ENCODE results near the gene FGFBP2. TPM values are rescaled to one million over a fixed set of nuclear protein-coding genes. Genes with fewer than 3 reads are reported as not detected.
A peak's percentile ranks its signal among the peaks of the same experiment; 100 is the strongest.

FGFBP2 gene, protein sequence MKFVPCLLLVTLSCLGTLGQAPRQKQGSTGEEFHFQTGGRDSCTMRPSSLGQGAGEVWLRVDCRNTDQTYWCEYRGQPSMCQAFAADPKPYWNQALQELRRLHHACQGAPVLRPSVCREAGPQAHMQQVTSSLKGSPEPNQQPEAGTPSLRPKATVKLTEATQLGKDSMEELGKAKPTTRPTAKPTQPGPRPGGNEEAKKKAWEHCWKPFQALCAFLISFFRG
- total RNA-seq = 10 to 100 TPM; 11.5 to 24.4 (median 15.8) TPM
- 68.5 TPM for total RNA-seq (2013)
- total RNA-seq = 0.34 to 49.6 (median 5.8) reads per million in 29 experiments

GRCh38 chr4:15963001-15963451 is at the start of gene FGFBP2:
FGFBP2 (minus strand) TSS chr4:15963175; CDS start chr4:15963129, 46 bp downstream.
- POLR2A ChIA-PET = no interaction called here
- Mint-ChIP-seq H3K4me3 (peak within 1 kb of the TSS; percentile 55 to 75 (median 59)), H3K9me3 (peaks cover 3 to 4% (median 3%) of the 10 kb centered on the region in 3 donors), H3K27me3 (peaks cover 4 to 7% of the 10 kb centered on the region in 2 donors), H3K27ac (peak within 1 kb of the TSS; percentile 56 to 66), H3K36me3 (no peaks in the 10 kb centered on the region), H3K4me1 (peaks cover 15 to 22% (median 18%) of the 10 kb centered on the region in 3 donors)
- H3K4me1 ChIP-seq (ENCODE audit: control insufficient read depth in 1 of 2, extremely low read depth in 1 of 2, insufficient read depth in 2 of 2, low read length in 2 of 2) = peaks cover 22 to 30% of the 10 kb centered on the region in 2 experiments
- no peaks in the 10 kb centered on the region for H3K36me3 ChIP-seq (ENCODE audit: control insufficient read depth in 2 of 2, extremely low read depth in 1 of 2, insufficient read depth in 1 of 2, low read length in 1 of 2)
- DNase-seq (peak; percentile 15 to 80 (median 63)), ATAC-seq (replicated peaks in 1 of 4) (peak; percentile 78 to 88 (median 85))
- H3K9me3 ChIP-seq = no peaks in the 10 kb centered on the region
- 30% methylated on average over 5 of the region's 9 CpGs for WGBS (ENCODE audit: insufficient coverage)
- peaks cover 0 to 2% of the 10 kb centered on the region in 2 experiments for H3K27me3 ChIP-seq (replicated peaks in 1 of 2; ENCODE audit: control insufficient read depth in 2 of 2, extremely low read depth in 1 of 2, insufficient read depth in 2 of 2, low read length in 1 of 2)
- H3K27ac ChIP-seq (ENCODE audit: low read length) = peak within 1 kb of the TSS; percentile 60
- CTCF ChIA-PET = interaction anchor here (0.6 to 1.6 kb wide), 7 partner anchors 32 to 302 kb away, joined by 3 to 5 read pairs (median 3); no protein-coding TSS in a partner anchor
- H3K4me3 ChIP-seq (ENCODE audit: control insufficient read depth in 1 of 2, extremely low read depth in 1 of 2, low read length in 1 of 2) = peak within 1 kb of the TSS; percentile 39 to 54

DNA sequence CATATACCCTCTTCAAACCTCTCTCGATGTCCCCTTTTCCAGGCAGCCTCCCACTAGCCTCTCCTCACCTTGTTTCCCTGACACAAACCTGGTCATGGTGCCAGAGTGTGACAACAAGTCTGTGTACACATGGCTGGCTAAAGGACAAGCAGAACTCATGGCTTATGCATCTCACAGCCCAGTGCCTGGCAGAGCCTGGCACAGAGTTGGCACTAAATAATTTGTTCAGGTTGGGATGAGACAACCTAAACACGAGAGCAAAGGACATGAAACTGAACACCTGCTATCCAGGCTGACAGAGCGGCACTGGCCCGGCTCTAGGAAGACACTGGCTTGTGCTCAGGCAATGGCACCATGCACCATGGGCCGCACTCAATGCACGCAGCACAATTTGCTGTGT is 48.2 kb upstream of the FGFBP2 start:
- Mint-ChIP-seq H3K4me3 (no peak overlapping the region), H3K9me3 (no peaks in the 10 kb centered on the region), H3K27ac (no peak overlapping the region), H3K36me3 (no peaks in the 10 kb centered on the region), H3K4me1 (no peaks in the 10 kb centered on the region), H3K27me3 (peaks cover 11 to 12% of the 10 kb centered on the region in 2 donors)
- DNase-seq = no peak
- Histone ChIP-seq H3K4me3 (ENCODE audit: control insufficient read depth in 1 of 2, extremely low read depth in 1 of 2, low read length in 1 of 2) (no peak overlapping the region), H3K36me3 (ENCODE audit: control insufficient read depth in 2 of 2, extremely low read depth in 1 of 2, insufficient read depth in 1 of 2, low read length in 1 of 2) (no peaks in the 10 kb centered on the region), H3K9me3 (no peaks in the 10 kb centered on the region), H3K27ac (ENCODE audit: low read length) (no peak overlapping the region), H3K27me3 (replicated peaks in 1 of 2; ENCODE audit: control insufficient read depth in 2 of 2, extremely low read depth in 1 of 2, insufficient read depth in 2 of 2, low read length in 1 of 2) (peaks cover 0 to 5% of the 10 kb centered on the region in 2 experiments), H3K4me1 (ENCODE audit: control insufficient read depth in 1 of 2, extremely low read depth in 1 of 2, insufficient read depth in 2 of 2, low read length in 2 of 2) (no peaks in the 10 kb centered on the region)
- no peak for ATAC-seq (replicated peaks in 1 of 4)
- CTCF ChIA-PET = no interaction called here
- WGBS (ENCODE audit: insufficient coverage) = 88% methylated on average over 4 of the region's 6 CpGs
- POLR2A ChIA-PET = no interaction called here

DNA sequence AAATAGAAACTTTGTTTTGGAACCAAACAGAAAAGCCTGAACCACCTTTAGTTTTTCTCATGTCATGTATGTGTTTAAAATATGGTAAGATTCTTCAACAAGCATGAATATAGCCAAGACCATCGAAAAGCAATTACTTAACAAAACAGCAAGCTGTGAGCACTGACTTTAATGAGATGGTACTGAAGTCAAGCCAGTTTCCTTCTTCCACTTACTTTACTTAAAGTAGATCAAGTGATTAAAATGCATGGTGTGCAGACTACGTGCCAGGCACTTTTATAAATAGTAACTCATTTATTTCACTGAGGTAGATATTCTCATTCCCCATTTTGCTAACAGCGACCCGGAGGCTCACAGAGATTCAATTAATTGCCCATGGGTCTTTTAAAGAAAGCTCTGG is 46.2 kb upstream of the FGFBP2 start:
- WGBS (ENCODE audit: insufficient coverage) = no CpG with 5 or more reads among the region's 4 CpGs
- H3K36me3 ChIP-seq (ENCODE audit: control insufficient read depth in 2 of 2, extremely low read depth in 1 of 2, insufficient read depth in 1 of 2, low read length in 1 of 2) = no peaks in the 10 kb centered on the region

GRCh38 chr4:16007471-16008095 is 44.6 kb upstream of the FGFBP2 start:
- ATAC-seq (replicated peaks in 1 of 4) = no peak
- Histone ChIP-seq H3K27ac (ENCODE audit: low read length) (no peak overlapping the region), H3K4me3 (ENCODE audit: control insufficient read depth in 1 of 2, extremely low read depth in 1 of 2, low read length in 1 of 2) (no peak overlapping the region), H3K4me1 (ENCODE audit: control insufficient read depth in 1 of 2, extremely low read depth in 1 of 2, insufficient read depth in 2 of 2, low read length in 2 of 2) (no peaks in the 10 kb centered on the region), H3K9me3 (no peaks in the 10 kb centered on the region), H3K36me3 (ENCODE audit: control insufficient read depth in 2 of 2, extremely low read depth in 1 of 2, insufficient read depth in 1 of 2, low read length in 1 of 2) (no peaks in the 10 kb centered on the region), H3K27me3 (replicated peaks in 1 of 2; ENCODE audit: control insufficient read depth in 2 of 2, extremely low read depth in 1 of 2, insufficient read depth in 2 of 2, low read length in 1 of 2) (peaks cover 0 to 5% of the 10 kb centered on the region in 2 experiments)
- Mint-ChIP-seq H3K36me3 (no peaks in the 10 kb centered on the region), H3K27me3 (peaks cover 9 to 13% of the 10 kb centered on the region in 2 donors), H3K4me1 (no peaks in the 10 kb centered on the region), H3K4me3 (no peak overlapping the region), H3K27ac (no peak overlapping the region), H3K9me3 (no peaks in the 10 kb centered on the region)
- no peak for DNase-seq
- ChIA-PET CTCF (no interaction called here), POLR2A (interaction anchor here in 1 of 2 donors (0.5 to 0.6 kb wide), 2 partner anchors 712 to 986 kb away, joined by 3 to 4 read pairs; no protein-coding TSS in a partner anchor)
- 76% methylated on average over 5 of the region's 5 CpGs for WGBS (ENCODE audit: insufficient coverage)

More for the DNA sequence above, 46.2 kb upstream of the FGFBP2 start:
- no peaks in the 10 kb centered on the region for H3K9me3 Mint-ChIP-seq
- H3K27me3 Mint-ChIP-seq = peaks cover 11 to 13% of the 10 kb centered on the region in 2 donors
- Histone ChIP-seq H3K4me3 (ENCODE audit: control insufficient read depth in 1 of 2, extremely low read depth in 1 of 2, low read length in 1 of 2) (no peak overlapping the region), H3K9me3 (no peaks in the 10 kb centered on the region), H3K27me3 (replicated peaks in 1 of 2; ENCODE audit: control insufficient read depth in 2 of 2, extremely low read depth in 1 of 2, insufficient read depth in 2 of 2, low read length in 1 of 2) (peaks cover 0 to 5% of the 10 kb centered on the region in 2 experiments), H3K4me1 (ENCODE audit: control insufficient read depth in 1 of 2, extremely low read depth in 1 of 2, insufficient read depth in 2 of 2, low read length in 2 of 2) (no peaks in the 10 kb centered on the region), H3K27ac (ENCODE audit: low read length) (no peak overlapping the region)
- H3K36me3 Mint-ChIP-seq = no peaks in the 10 kb centered on the region
- no peak overlapping the region for H3K27ac Mint-ChIP-seq
- POLR2A ChIA-PET = no interaction called here
- no peak for ATAC-seq (replicated peaks in 1 of 4)
- DNase-seq = no peak
- H3K4me1 Mint-ChIP-seq = no peaks in the 10 kb centered on the region
- no peak overlapping the region for H3K4me3 Mint-ChIP-seq
- CTCF ChIA-PET = no interaction called here

- H3K9me3 ChIP-seq = no peaks in the 10 kb centered on the region
- H3K36me3 ChIP-seq (ENCODE audit: control insufficient read depth in 2 of 2, extremely low read depth in 1 of 2, insufficient read depth in 1 of 2, low read length in 1 of 2) = no peaks in the 10 kb centered on the region
- peaks cover 0 to 5% of the 10 kb centered on the region in 2 experiments for H3K27me3 ChIP-seq (replicated peaks in 1 of 2; ENCODE audit: control insufficient read depth in 2 of 2, extremely low read depth in 1 of 2, insufficient read depth in 2 of 2, low read length in 1 of 2)
- Mint-ChIP-seq H3K27me3 (peaks cover 9 to 13% of the 10 kb centered on the region in 2 donors), H3K9me3 (no peaks in the 10 kb centered on the region), H3K4me3 (no peak overlapping the region), H3K4me1 (no peaks in the 10 kb centered on the region), H3K27ac (no peak overlapping the region), H3K36me3 (no peaks in the 10 kb centered on the region)
- DNase-seq (no peak), ATAC-seq (replicated peaks in 1 of 4) (no peak)
- ChIA-PET CTCF (no interaction called here), POLR2A (interaction anchor here in 1 of 2 donors (0.5 kb wide), 1 partner anchor 711 kb away, joined by 4 read pairs; no protein-coding TSS in a partner anchor)
- no peaks in the 10 kb centered on the region for H3K4me1 ChIP-seq (ENCODE audit: control insufficient read depth in 1 of 2, extremely low read depth in 1 of 2, insufficient read depth in 2 of 2, low read length in 2 of 2)
- no peak overlapping the region for H3K27ac ChIP-seq (ENCODE audit: low read length)
- 86% methylated on average over 3 of the region's 6 CpGs for WGBS (ENCODE audit: insufficient coverage)
- H3K4me3 ChIP-seq (ENCODE audit: control insufficient read depth in 1 of 2, extremely low read depth in 1 of 2, low read length in 1 of 2) = no peak overlapping the region
These were observed 43.9 kb upstream of the FGFBP2 start for GRCh38 chr4:16006771-16007446.

DNA sequence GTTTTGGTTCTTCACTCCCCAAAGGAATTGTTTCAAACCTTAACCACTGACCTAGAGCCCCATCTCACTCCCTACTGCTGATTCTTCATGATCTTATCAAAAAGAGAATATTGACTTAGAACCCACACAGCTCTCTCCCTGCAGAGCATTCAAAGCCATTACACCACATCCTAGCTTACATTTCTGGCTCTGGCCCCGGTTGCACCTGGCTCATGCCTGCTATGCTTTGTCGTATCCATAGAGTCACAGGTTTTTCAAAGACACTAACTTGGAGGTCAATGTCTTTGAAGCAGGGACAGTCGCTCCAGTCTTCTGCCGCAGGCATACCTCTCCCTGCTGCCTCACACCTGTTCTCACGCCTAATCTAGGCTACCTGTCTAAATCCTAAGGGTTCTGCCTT is 42.7 kb upstream of the FGFBP2 start:
- DNase-seq (no peak), ATAC-seq (replicated peaks in 1 of 4) (no peak)
- no peaks in the 10 kb centered on the region for H3K36me3 ChIP-seq (ENCODE audit: control insufficient read depth in 2 of 2, extremely low read depth in 1 of 2, insufficient read depth in 1 of 2, low read length in 1 of 2)
- CTCF ChIA-PET = interaction anchor here (0.7 to 2.0 kb wide), 4 partner anchors 14 to 200 kb away, joined by 3 to 4 read pairs (median 3); no protein-coding TSS in a partner anchor
- no peaks in the 10 kb centered on the region for H3K9me3 Mint-ChIP-seq
- H3K9me3 ChIP-seq = no peaks in the 10 kb centered on the region
- POLR2A ChIA-PET = interaction anchor here in 1 of 2 donors (0.6 kb wide), 1 partner anchor 31 kb away, joined by 3 read pairs; no protein-coding TSS in a partner anchor
- H3K36me3 Mint-ChIP-seq = no peaks in the 10 kb centered on the region
- no peaks in the 10 kb centered on the region for H3K4me1 Mint-ChIP-seq
- 33% methylated on average over 2 of the region's 5 CpGs for WGBS (ENCODE audit: insufficient coverage)
- H3K4me3 Mint-ChIP-seq = no peak overlapping the region
- H3K27me3 Mint-ChIP-seq = peaks cover 7 to 9% of the 10 kb centered on the region in 2 donors
- no peak overlapping the region for H3K4me3 ChIP-seq (ENCODE audit: control insufficient read depth in 1 of 2, extremely low read depth in 1 of 2, low read length in 1 of 2)
- H3K4me1 ChIP-seq (ENCODE audit: control insufficient read depth in 1 of 2, extremely low read depth in 1 of 2, insufficient read depth in 2 of 2, low read length in 2 of 2) = peaks cover 0 to 6% of the 10 kb centered on the region in 2 experiments
- peaks cover 0 to 11% of the 10 kb centered on the region in 2 experiments for H3K27me3 ChIP-seq (replicated peaks in 1 of 2; ENCODE audit: control insufficient read depth in 2 of 2, extremely low read depth in 1 of 2, insufficient read depth in 2 of 2, low read length in 1 of 2)
- no peak overlapping the region for H3K27ac ChIP-seq (ENCODE audit: low read length)
- no peak overlapping the region for H3K27ac Mint-ChIP-seq
